ENCODE data around the gene TBXAS1. TPM values are rescaled to one million over a fixed set of nuclear protein-coding genes. Genes with fewer than 3 reads are reported as not detected.

The TBXAS1 gene
- total RNA-seq, 2 donors from 2014 or later: 12.0 to 17.0 TPM

GRCh38 chr7:139895141-139895829 lies 66.2 kb downstream of the TBXAS1 start:
- Histone ChIP-seq H3K27ac (no peak overlapping the region), H3K9ac (ENCODE audit: low read depth in 2 of 2, low read length in 2 of 2) (no peak overlapping the region), H3K36me3 (no peaks in the 10 kb centered on the region), H3K4me3 (no peak overlapping the region), H3K9me3 (no peaks in the 10 kb centered on the region), H3K4me1 (no peaks in the 10 kb centered on the region), H3K27me3 (no peaks in the 10 kb centered on the region)
- intact Hi-C loops (cut with DNase I): no loop called here
- TF ChIP-seq, protein P1, sequence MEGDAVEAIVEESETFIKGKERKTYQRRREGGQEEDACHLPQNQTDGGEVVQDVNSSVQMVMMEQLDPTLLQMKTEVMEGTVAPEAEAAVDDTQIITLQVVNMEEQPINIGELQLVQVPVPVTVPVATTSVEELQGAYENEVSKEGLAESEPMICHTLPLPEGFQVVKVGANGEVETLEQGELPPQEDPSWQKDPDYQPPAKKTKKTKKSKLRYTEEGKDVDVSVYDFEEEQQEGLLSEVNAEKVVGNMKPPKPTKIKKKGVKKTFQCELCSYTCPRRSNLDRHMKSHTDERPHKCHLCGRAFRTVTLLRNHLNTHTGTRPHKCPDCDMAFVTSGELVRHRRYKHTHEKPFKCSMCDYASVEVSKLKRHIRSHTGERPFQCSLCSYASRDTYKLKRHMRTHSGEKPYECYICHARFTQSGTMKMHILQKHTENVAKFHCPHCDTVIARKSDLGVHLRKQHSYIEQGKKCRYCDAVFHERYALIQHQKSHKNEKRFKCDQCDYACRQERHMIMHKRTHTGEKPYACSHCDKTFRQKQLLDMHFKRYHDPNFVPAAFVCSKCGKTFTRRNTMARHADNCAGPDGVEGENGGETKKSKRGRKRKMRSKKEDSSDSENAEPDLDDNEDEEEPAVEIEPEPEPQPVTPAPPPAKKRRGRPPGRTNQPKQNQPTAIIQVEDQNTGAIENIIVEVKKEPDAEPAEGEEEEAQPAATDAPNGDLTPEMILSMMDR (IDR thresholded peaks at IDR 0.05): no peak
- DNase-seq: no peak

GRCh38 chr7:139896288-139896687 lies 67.2 kb downstream of the TBXAS1 start:
- Histone ChIP-seq H3K9ac (ENCODE audit: low read depth in 2 of 2, low read length in 2 of 2) (no peak overlapping the region), H3K4me1 (no peaks in the 10 kb centered on the region), H3K27ac (no peak overlapping the region), H3K27me3 (no peaks in the 10 kb centered on the region), H3K36me3 (no peaks in the 10 kb centered on the region), H3K9me3 (no peaks in the 10 kb centered on the region), H3K4me3 (no peak overlapping the region)
- intact Hi-C loops (cut with DNase I): no loop called here
- no peak for DNase-seq
- TF ChIP-seq, protein P1 (IDR thresholded peaks at IDR 0.05): no peak

DNA sequence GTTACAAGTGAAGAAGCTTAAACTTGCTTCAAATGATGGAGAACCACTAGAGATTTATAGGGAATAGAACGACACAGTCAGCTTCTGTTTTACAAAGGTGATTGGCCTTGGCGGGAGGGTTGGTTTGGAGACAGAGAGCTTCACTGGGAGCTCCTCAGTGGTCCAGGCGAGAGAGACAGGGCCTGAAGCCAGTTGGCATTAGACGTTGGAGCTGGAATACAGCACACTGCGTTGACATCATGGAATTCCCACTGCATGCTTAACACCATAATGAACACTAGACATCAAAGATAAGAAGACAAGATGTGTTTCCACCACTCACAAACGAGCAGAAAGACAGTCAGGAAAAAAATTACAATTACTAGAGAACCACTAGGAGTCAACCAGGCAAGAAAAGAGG lies 67.8 kb downstream of the TBXAS1 start:
- TF ChIP-seq, protein P1 (IDR thresholded peaks at IDR 0.05): no peak
- no peak for DNase-seq
- Histone ChIP-seq H3K4me3 (no peak overlapping the region), H3K27ac (no peak overlapping the region), H3K9ac (ENCODE audit: low read depth in 2 of 2, low read length in 2 of 2) (no peak overlapping the region), H3K4me1 (no peaks in the 10 kb centered on the region), H3K9me3 (no peaks in the 10 kb centered on the region), H3K27me3 (no peaks in the 10 kb centered on the region), H3K36me3 (no peaks in the 10 kb centered on the region)
- intact Hi-C loops (cut with DNase I): no loop called here

DNA sequence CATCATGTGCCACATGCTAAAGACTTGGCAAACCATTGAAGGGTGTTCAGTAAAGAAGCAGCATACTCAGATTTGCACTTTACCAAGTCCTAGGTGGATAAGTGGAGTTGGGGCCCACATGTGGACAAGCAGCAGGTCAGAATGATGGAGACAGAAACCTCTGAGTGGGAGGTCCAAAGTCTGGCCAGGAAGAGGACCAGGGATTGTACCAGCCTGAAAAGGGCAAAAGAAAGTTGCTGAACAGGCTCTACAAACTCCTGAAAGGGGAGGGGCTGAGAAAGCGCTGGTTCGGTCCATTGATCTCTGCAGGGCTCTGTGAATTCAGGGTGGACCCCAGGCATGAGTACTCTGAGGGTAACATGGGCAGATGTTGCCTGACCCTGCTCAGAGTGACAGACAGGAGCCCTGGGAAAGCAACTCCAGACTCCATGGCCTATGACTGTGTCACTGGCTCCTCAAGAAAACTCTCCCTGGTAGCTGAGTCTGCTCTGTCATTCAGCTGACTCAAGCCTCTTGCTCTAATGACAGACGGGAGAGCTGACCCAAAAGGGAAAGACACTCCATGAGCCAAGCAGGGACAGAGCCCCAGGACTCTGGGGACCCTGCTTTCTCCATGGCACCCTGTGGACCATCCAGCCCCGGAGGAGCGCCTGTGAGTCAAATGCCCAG lies 68.5 kb downstream of the TBXAS1 start:
- TF ChIP-seq, protein P1 (IDR thresholded peaks at IDR 0.05): no peak
- intact Hi-C loops (cut with DNase I): no loop called here
- Histone ChIP-seq H3K9me3 (no peaks in the 10 kb centered on the region), H3K9ac (ENCODE audit: low read depth in 2 of 2, low read length in 2 of 2) (no peak overlapping the region), H3K4me3 (no peak overlapping the region), H3K4me1 (no peaks in the 10 kb centered on the region), H3K36me3 (no peaks in the 10 kb centered on the region), H3K27ac (no peak overlapping the region), H3K27me3 (no peaks in the 10 kb centered on the region)
- no peak for DNase-seq

GRCh38 chr7:139898483-139898882 lies 69.4 kb downstream of the TBXAS1 start:
- Histone ChIP-seq H3K27me3 (no peaks in the 10 kb centered on the region), H3K9me3 (no peaks in the 10 kb centered on the region), H3K4me3 (no peak overlapping the region), H3K27ac (no peak overlapping the region), H3K9ac (ENCODE audit: low read depth in 2 of 2, low read length in 2 of 2) (no peak overlapping the region), H3K36me3 (no peaks in the 10 kb centered on the region), H3K4me1 (no peaks in the 10 kb centered on the region)
- DNase-seq: no peak
- intact Hi-C loops (cut with DNase I): no loop called here
- TF ChIP-seq, protein P1 (IDR thresholded peaks at IDR 0.05): no peak
